GM19193 (cell line): ENCODE results near the gene CLOCK.

ENCODE experiments used
- POLR2A ChIP-seq: IDR thresholded peaks from 4 replicates; pipeline ENCODE4 v1.6.1; 2011; ENCODE audit not compliant: insufficient read depth, insufficient read length; ENCODE audit errors: extremely low read depth

The CLOCK gene

DNA sequence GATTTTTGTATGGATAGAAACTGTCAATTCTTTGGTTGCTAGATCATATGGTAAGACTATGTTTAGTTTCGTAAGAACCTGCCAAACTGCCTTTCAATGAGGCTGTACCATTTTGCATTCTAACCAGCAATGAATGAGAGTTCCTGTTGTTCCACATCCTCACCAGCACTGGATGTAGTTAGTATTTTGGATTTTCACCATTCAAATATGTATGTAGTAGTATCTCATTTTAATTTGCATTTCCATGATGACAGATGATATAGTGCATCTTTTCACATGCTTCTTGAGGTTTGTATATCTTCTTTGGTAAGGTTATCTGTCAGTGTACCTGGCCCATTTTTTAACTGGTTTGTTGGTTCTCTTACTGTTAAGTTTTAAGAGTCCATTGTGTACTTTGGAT lies 34.6 kb downstream of the CLOCK start:
- TF ChIP-seq POLR2A, result no peak

DNA sequence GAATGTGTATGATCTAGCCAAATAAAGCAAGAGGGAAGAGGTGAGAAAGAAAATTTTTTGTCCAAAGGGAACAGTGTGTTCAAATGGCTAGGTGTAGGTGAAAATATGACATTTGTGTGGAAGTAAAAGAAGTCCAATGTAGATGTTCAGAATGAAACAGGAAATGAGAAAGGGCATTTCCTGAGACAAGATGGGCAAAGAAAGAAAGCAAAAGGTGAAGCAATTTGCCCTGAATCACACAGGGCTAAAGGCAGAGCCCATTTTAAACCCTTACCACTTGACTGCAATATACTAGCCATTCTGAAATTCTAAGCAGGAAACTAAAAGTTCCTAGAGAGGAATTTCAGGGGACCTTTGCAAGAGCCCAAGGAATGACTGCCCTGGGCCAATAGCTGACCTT lies 36.0 kb downstream of the CLOCK start:
- no peak for TF ChIP-seq POLR2A

DNA sequence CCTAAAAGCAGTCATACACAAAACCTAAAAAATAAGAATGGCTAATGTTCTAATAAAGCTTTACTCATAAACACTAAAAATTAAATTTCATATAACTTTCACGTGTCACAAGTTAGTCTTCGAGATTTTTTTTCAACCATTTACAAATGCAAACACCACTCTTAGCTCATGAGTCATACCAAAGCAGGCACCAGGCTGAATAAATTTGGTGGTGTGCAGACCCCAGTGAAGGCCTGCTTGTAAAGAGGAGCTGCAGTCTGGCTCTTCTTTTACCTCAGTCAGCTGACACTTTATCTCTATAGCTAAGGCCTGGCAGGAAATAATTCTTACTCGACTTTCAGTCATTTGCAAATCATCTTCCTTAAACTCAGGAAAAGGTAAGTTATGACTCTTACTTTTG lies 37.4 kb downstream of the CLOCK start:
- no peak for TF ChIP-seq POLR2A

DNA sequence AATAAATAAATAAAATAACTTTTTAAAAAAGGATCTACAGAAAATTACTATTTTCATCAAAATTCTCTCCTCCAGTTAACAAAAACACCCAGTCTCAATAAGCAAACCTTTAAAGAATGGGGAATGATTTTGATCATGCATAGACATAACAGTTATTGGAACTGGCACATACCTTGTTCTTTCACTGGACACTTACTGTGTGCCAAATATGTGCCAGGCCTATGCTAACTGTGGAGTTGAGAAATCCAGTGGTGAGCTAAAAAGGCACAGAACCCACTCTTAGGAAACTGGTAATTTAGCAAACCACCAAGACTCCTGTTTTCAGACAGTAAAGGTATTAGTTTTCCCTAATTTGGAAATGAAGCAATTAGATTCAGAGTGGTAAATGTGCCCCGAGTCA lies 39.1 kb downstream of the CLOCK start:
- TF ChIP-seq POLR2A, result no peak

DNA sequence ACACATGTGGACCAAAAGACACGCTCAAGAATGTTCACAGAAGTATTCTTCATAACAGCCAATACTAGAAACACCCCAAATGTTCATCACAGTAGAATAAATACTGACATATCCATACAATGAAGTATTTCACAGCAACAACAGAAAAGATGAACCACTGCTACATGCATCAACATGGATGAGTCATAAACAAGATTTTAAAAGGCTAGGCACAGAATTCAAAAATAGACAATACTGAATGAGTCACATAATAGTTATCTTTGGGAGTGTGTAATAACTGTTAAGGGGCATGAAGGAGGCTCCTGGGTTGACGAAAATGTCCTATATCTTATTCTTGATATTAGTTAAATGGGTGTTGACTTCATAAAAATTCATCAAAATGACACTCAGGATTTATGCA lies 43.5 kb downstream of the CLOCK start:
- TF ChIP-seq POLR2A, result no peak

DNA sequence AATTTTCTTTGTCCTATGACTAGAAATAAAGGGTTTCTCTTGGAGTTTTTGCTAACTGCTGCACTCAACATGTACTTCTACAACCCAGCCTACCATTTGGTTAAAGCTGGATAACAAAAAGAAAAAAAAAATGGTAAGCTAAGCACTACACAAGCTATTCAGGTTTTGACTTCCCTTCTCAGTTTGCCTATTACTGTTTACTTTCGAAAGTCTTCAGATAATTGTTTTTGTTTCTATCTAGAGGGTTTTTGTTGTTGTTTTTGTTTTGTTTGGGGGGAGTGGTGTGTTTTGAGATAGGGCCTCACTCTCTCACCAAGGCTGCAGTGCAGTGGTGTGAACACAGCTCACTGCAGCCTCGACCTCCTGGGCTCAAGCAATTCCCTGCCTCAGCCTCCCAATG lies 46.6 kb downstream of the CLOCK start:
- no peak for TF ChIP-seq POLR2A

DNA sequence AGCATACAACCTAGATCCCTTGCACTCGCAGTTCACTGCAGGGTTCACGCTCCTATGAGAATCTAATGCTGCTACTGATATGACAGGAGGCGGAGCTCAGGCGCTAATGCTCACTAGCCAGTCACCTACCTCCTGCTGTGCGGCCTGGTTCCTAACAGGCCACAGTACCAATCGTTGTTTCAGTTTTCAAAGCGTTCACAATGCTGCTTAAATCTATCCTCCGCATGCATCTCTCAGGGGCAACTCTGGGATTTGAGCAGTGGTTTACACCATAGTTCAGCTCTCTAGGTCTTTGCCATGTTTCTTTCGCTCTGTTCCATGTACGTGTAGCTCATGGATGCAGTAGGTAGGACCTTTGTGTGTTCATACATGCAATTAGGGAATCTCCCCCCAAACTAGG lies 47.2 kb downstream of the CLOCK start:
- no peak for TF ChIP-seq POLR2A

DNA sequence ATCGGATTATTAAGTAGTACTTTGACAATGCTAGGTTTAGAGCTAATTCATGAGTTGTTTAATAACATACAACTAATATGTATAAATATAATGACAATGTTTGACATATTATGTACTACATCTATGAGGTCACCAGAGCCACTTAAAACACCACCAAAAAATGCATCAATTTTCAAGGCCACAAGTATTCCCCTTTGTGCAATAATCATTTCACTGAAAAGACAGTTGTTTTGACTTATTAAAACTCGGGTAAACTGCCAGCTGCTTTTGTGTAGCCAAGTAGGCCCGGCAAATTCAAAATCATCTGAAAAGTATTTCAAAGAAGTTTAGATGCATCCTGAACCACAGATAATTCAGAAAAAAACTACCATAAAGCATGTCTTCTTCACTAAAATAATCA lies 48.7 kb downstream of the CLOCK start:
- no peak for TF ChIP-seq POLR2A

DNA sequence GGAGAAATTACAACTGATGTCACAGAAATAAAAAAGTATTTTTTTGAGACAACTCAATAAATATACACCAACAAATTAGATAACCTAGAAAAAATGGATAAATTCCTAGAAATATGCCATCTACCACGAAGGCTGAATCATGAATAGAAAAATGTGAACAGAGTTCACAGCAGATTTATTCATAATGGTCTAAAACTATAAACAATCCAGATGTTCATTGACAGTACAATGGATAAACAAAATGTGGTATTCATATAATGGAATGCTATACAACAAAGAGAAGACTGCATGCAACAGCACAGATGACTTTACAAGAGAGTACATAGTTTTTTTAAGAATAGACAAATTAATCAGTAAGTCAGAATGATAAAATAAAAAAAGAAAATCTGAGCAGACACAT lies 55.2 kb downstream of the CLOCK start:
- no peak for TF ChIP-seq POLR2A

DNA sequence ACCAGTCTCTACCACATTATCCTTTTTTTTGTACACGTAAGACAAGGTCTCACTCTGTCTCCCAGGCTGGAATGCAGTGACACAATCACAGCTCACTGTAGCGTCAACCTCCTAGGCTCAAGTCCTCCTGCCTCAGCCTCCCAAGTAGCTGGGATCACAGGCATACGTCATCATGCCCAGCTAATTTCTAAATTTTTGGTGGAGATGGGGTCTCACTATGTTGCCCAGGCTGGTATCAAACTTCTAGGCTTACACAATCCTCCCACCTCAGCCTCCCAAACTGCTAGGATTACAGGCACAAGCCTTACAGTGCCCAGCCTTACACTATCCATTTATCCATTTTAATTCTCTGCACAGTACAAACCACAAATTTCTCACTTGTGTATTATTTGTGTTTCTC lies 58.0 kb downstream of the CLOCK start:
- TF ChIP-seq POLR2A, result no peak

DNA sequence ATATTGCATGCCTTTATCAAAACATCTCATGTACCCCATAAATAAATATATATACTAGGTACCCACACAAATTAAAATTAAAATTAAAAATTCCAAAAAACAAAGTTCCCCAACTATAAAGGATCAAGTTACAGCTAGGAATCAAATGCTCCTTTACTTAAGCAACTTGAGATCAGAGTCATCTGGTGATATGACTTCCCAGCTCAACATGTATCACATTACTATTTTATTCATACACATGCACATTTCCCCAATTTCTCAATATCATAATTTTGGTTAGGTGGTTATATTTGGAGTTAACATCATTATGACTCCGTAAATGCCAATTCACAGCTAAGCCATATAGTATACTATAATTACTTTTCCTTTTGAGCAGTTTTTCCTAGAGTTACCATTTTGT lies 60.9 kb downstream of the CLOCK start:
- TF ChIP-seq POLR2A, result no peak

DNA sequence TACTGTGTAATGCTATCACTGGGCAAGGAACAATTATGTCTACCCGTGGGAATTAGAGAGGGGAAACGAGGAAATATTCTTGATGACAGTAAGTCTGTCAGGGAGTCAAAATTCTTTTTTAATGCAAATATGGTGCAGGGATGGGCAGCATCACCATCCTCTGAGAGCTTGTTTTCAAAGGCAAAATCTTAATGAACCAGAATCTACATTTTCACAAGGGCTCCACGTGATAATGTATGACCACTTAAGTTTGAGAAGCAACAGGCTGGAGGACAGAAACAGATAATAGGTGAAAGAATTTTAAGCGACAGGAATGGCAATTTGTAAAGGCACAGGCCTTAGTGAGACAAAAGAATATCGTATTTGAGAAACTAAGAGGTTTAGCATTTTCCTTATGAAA lies 63.4 kb downstream of the CLOCK start:
- TF ChIP-seq POLR2A, result no peak

DNA sequence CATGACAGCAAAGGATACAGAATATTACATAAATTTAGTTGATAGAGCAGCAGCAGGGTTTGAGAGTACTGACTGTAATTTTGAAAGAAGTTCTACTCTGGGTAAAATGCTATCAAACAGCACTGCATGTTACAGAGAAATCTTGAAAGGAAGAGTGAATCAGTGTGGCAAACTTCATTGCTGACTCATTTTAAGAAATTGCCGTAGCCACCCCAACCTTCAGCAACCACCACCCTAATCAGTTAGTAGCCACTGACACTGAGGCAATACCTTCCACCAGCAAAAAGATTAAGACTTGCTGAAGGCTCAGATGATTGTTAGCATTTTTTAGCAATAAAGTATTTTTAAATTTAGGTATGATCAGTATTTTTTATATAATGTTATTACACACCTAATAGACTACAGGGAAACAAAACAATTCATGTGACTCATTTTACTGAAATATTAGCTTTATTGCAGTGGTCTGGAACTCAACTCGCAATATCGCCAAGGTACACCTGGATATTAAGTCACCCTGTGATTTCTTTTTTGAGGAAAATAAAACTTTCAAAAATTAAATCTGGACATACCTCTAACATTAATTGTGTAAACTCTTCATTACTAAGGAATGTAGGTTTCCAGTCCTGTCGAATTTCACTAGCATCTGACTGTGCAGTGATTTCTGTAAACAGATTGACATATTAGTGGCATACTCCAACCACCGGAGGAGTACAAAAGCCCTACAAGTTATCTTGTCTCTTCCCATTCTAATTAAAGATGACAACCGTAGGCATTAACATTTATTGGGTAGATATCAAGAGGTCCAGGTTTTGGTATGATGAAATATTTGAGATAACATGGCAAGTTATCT lies 71.1 kb downstream of the CLOCK start:
- no peak for TF ChIP-seq POLR2A

DNA sequence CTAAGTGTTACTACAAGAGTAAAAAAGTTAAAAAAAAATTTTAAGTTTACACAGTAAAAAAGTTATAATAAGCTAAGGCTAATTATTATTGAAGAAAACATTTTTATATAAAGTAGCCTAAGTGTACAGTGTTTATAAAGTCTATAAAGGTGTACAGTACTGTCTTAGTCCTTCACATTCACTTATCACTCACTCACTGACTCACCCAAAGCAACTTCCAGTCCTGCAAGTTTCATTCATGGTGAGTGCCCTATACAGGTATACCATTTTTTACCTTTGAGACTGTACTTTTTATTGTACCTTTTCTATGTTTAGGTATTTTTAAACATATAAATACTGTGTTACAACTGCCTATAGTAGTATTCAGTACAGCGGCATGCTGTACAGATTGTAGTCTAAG lies 76.7 kb downstream of the CLOCK start:
- TF ChIP-seq POLR2A, result no peak

DNA sequence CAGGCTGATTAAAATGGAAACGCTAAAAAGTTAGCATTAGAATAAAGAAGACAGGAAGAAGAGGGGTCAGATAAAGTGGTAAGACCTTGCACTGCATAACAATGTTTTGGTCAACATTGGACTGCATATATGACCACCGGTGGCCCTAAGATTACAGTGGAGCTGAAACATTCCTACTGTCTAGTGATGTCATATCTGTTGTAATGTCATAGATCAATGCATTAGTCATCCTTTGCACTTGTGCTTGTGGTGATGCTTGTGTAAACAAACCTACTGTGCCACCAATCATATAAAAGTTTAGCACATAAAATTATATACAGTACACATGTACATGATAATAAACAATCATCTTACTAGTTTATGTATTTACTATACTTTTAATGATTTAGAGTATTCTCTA lies 78.0 kb downstream of the CLOCK start:
- no peak for TF ChIP-seq POLR2A

DNA sequence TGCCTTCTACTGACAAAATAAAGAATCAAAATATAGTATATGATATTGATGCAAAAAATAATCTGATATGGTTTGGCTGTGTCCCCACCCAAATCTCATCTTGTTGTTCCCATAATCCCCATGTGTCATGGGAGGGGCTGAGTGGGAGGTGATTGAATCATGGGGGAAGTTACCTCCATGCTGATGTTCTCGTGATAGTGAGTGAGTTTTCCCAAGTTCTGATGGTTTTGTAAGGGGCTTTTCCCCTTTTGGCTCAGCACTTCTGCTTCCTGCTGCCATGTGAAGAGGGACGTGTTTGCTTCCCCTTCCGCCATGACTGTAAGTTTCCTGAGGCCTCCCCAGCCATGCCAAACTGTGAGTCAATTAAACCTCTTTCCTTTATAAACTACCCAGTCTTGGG lies 80.7 kb downstream of the CLOCK start:
- no peak for TF ChIP-seq POLR2A

DNA sequence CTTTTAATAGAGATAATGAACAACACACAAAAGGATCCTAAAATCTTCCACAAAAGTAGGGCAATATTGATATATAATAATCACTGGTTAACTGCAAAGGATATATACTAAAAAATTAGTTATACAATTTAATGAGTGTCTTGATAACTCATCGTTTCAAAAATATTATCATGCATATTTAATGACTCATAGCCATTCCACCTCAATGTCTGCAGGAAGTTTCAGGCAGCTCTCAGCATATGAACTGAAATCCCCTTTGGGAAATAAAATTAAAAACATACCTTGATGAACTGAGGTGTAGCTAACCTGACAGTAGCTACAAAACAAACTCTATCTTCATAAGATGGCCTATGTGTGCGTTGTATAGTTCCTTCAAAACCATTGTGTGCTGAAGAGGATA lies 88.1 kb downstream of the CLOCK start:
- TF ChIP-seq POLR2A, result no peak

DNA sequence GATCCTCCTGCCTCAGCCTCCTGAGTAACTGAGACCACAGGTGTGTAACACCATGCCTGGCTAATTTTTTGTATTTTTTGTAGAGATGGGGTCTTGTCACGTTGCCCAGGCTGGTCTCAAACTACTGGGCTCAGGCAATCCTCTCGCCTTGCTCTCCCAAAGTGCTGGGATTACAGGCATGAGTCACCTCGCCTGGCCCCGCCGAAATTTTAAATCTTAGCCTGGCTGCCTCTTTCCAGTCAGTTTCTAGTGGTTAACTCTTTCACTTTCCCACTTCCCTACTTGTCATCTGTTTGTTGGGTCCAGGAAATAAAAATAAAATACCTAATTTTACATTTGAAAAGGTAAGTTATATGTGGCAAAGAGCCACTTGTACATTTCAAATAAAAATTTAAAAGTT lies 88.5 kb downstream of the CLOCK start:
- no peak for TF ChIP-seq POLR2A

DNA sequence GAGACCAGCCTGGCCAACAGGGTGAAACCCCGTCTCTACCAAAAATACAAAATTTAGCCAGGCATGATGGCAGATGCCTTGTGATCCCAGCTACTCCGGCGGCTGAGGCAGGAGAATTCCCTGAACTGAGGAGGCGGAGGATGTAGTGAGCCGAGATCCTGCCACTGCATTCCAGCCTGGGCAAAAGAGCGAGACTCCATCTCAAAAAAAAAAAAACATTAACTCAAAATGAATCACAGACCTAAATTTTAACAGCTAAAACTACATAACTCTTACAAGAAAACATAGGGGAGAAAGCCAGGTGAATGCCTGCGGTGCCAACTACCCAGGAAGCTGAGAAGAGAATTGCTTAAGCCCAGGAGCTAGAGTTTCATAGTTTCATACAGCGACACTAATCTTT lies 96.1 kb downstream of the CLOCK start:
- no peak for TF ChIP-seq POLR2A
